ENCODE measurements around the gene RABAC1. TPM values are rescaled to one million over a fixed set of nuclear protein-coding genes. Genes with fewer than 3 reads are reported as not detected.
A peak's percentile ranks its signal among the peaks of the same experiment; 100 is the strongest.
"Not testable (repeated sequence)": the region's sequence is repeated elsewhere in the genome, so short reads cannot be mapped to it uniquely, and the experiment has no call there.

RABAC1 gene
- total RNA-seq, 1 donor from 2014 or later: 56.7 TPM

- Histone ChIP-seq H3K27me3 (ENCODE audit: low read depth) (peaks cover 95% of the 10 kb centered on the region), H3K27ac (replicated peaks) (no peak overlapping the region), H3K36me3 (no peaks in the 10 kb centered on the region), H3K9me3 (replicated peaks) (no peaks in the 10 kb centered on the region), H3K4me3 (no peak overlapping the region), H3K4me1 (peaks cover 40% of the 10 kb centered on the region)
- TF ChIP-seq CTCF (IDR thresholded peaks at IDR 0.05; ENCODE audit: borderline replicate concordance): no peak
- no peak for DNase-seq
- intact Hi-C loops (cut with micrococcal nuclease): no loop called here
Measured at GRCh38 chr19:41995959-41996797, 37.1 kb upstream of the RABAC1 start.

DNA sequence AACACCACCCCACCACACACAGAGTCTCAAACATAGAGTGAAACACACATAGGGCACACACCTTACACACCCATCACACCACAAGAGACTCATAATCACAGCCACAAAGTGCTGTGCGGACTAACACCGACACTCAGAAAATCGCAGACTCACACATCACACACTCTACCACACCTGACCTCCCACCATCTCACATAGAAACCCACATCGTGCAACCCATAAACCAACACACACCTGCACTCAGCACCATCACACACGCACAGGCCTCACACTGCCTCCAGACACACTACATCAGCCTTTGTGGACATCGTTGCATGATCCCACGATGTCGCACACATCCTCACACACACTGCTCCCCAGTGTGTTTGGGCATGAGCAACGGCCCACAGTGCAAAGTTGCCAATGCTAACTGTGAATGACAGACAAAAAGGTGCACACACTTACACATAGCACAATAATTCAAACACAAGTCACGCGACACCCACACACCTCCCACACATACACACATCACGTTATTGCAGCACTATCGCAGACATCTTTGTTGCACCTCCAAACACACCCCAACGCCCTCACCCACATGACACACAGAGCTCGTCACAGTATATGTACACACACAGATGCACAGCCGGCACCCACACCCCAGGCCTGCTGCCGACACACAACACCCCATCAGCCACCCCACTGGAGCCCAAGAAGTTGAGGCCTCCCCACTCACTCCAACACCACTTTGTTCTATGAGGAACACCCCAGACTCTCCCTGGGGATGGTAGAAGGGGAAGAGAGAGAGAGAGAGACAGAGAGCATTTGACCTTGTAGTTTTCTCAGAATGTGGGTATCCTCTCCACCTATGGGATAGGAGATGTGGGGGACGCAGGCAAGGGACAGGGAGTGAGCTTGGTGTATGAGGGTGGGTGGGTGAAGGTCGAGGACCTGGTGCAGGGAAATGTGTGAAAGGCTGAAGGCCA is 36.2 kb upstream of the RABAC1 start:
- Histone ChIP-seq H3K27ac (replicated peaks) (no peak overlapping the region), H3K9me3 (replicated peaks) (no peaks in the 10 kb centered on the region), H3K27me3 (ENCODE audit: low read depth) (peaks cover 93% of the 10 kb centered on the region), H3K4me3 (no peak overlapping the region), H3K4me1 (peaks cover 45% of the 10 kb centered on the region), H3K36me3 (no peaks in the 10 kb centered on the region)
- no peak for TF ChIP-seq CTCF (IDR thresholded peaks at IDR 0.05; ENCODE audit: borderline replicate concordance)
- intact Hi-C loops (cut with micrococcal nuclease): no loop called here
- no peak for DNase-seq

GRCh38 chr19:41994521-41994971 is 35.4 kb upstream of the RABAC1 start:
- Histone ChIP-seq H3K9me3 (replicated peaks) (no peaks in the 10 kb centered on the region), H3K36me3 (no peaks in the 10 kb centered on the region), H3K27ac (replicated peaks) (no peak overlapping the region), H3K4me1 (peaks cover 45% of the 10 kb centered on the region), H3K4me3 (peak overlapping the region; percentile 79), H3K27me3 (ENCODE audit: low read depth) (peaks cover 86% of the 10 kb centered on the region)
- no peak for DNase-seq
- intact Hi-C loops (cut with micrococcal nuclease): no loop called here
- no peak for TF ChIP-seq CTCF (IDR thresholded peaks at IDR 0.05; ENCODE audit: borderline replicate concordance)

- H3K27ac ChIP-seq (replicated peaks): peak within 1 kb of the TSS; percentile 96
- H3K9me3 ChIP-seq (replicated peaks): no peaks in the 10 kb centered on the region
- H3K36me3 ChIP-seq: no peaks in the 10 kb centered on the region
- peaks cover 41% of the 10 kb centered on the region for H3K4me1 ChIP-seq
- peaks cover 79% of the 10 kb centered on the region for H3K27me3 ChIP-seq (ENCODE audit: low read depth)
- TF ChIP-seq CTCF (IDR thresholded peaks at IDR 0.05; ENCODE audit: borderline replicate concordance): no peak
- H3K4me3 ChIP-seq: peak within 1 kb of the TSS; percentile 79
- DNase-seq: peak; percentile 67
- intact Hi-C loops (cut with micrococcal nuclease): no loop called here
Measured at GRCh38 chr19:41993612-41994483, 34.7 kb upstream of the RABAC1 start, which contains the start of gene ATP1A3. ATP1A3 (minus strand) TSS chr19:41994230; CDS start chr19:41994076, 154 bp downstream.

DNA sequence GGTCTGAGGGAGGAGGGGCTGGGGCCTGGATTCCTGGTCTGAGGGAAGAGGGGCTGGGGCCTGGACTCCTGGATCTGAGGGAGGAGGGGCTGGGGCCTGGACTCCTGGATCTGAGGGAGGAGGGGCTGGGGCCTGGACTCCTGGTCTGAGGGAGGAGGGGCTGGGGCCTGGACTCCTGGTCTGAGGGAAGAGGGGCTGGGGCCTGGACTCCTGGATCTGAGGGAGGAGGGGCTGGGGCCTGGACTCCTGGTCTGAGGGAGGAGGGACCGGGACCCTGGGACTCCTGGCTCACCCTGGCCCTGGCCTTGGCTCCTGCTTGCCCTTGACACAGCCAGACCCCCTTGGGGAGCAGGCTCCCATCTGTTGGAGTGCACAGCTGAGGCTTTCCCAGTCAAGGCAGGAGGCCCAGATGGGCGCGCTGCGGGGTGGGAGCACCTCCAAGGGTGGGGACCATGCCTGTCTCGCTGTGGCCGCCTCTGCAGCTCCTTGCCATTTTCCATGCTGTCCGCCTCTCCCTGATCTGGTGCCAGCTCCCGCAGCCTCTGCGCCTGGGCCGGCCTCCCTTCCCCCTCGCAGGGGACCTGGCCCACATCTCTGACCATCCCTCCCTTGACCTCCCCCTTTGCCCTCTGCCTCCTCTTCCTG is 32.9 kb upstream of the RABAC1 start:
- H3K27me3 ChIP-seq (ENCODE audit: low read depth): peaks cover 62% of the 10 kb centered on the region
- H3K9me3 ChIP-seq (replicated peaks); intact Hi-C loops (cut with micrococcal nuclease); DNase-seq: not testable (repeated sequence)
- H3K4me3 ChIP-seq: peak overlapping the region; percentile 79
- peaks cover 25% of the 10 kb centered on the region for H3K4me1 ChIP-seq
- peaks cover 15% of the 10 kb centered on the region for H3K36me3 ChIP-seq
- H3K27ac ChIP-seq (replicated peaks): peak overlapping the region; percentile 96

Data from left ventricle myocardium inferior (tissue), 1 donor.